ENCODE data around the gene SNX20.

The SNX20 gene

DNA sequence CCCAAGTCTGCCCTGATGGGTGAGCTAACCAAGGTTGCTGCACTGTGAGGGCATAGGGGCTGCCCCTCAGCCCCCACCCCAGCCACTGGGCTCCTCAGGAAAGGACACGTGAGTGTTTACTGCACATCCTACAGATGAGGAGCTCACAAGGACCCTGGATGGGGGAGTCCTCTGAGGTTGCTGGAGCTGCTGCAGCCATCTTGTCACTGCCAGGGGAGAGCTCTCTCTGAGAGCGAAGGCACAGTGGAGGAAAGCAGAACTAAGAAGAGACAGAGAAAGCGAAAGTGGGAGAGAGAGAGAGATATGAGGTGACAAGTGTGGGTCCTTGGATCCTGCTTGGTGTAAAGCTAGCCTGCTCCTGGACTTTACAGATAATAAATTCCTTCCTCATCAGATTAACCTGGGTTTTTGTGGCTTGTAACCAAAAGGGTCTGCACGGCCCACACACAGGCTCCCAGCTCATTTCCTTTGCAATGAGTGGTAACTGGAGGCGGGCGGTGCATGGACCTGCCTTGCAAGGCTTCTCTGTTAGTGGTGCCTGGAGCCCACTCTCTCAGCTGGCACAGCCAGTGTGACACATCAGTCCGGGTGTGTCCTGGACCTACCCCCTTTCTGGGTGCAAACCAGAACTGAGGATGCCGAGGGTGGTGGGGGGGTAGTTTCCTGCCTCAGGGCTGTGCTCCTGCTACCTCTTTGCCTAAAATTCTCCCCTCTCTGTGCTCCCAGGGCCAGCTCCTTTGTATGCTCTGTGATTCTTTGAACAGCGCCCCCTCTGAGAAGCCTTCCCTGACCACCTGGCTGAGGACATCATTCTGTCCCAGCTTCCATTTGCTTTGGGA lies 14.2 kb downstream of the SNX20 start:
- Histone ChIP-seq H3K18ac (ENCODE audit: low read length) (no peak overlapping the region), H4K91ac (ENCODE audit: low read depth, low read length, poor library complexity) (no peak overlapping the region), H3K27ac (replicated peaks; ENCODE audit: low read length) (no peak overlapping the region), H2AFZ (ENCODE audit: low read length) (no peak overlapping the region), H3K79me1 (ENCODE audit: low read depth, low read length) (no peaks in the 10 kb centered on the region), H3K4ac (ENCODE audit: low read length) (no peak overlapping the region), H3K27me3 (ENCODE audit: control insufficient read depth in 3 of 3, insufficient read depth in 3 of 3, low read depth in 1 of 3, low read length in 3 of 3) (no peaks in the 10 kb centered on the region), H3K4me3 (ENCODE audit: low read length in 2 of 2) (no peak overlapping the region), H3K14ac (ENCODE audit: low read length) (no peak overlapping the region), H3K9me3 (replicated peaks in 1 of 2; ENCODE audit: control insufficient read depth in 2 of 2, insufficient read depth in 1 of 2, low read depth in 1 of 2, low read length in 2 of 2) (peaks cover 8 to 10% of the 10 kb centered on the region in 2 donors), H2BK5ac (ENCODE audit: low read length) (no peak overlapping the region), H4K8ac (ENCODE audit: low read depth, low read length) (no peak overlapping the region), H2BK120ac (ENCODE audit: low read depth, low read length) (no peak overlapping the region), H3K9ac (ENCODE audit: low read depth, low read length, poor library complexity) (no peak overlapping the region), H3K36me3 (replicated peaks in 1 of 2; ENCODE audit: control insufficient read depth in 2 of 2, insufficient read depth in 2 of 2, low read length in 2 of 2) (no peaks in the 10 kb centered on the region), H2BK15ac (ENCODE audit: low read length) (no peak overlapping the region), H3K4me1 (ENCODE audit: control insufficient read depth in 2 of 2, insufficient read depth in 1 of 2, low read depth in 1 of 2, low read length in 2 of 2) (peaks cover 3 to 10% of the 10 kb centered on the region in 2 donors), H2AK5ac (ENCODE audit: low read depth, low read length) (no peak overlapping the region), H2BK12ac (ENCODE audit: low read length) (no peak overlapping the region), H3K4me2 (ENCODE audit: insufficient read depth, low read length, poor library complexity, severe bottlenecking) (no peak overlapping the region), H3K23ac (ENCODE audit: low read depth, low read length, poor library complexity) (no peak overlapping the region)
- DNase-seq (ENCODE audit: low spot score) = no peak
- WGBS, 2 donors (ENCODE audit: extremely low coverage in 2 of 2, insufficient read length in 2 of 2, insufficient replicate concordance in 1 of 2) = no CpG with 5 or more reads among the region's 9 CpGs

DNA sequence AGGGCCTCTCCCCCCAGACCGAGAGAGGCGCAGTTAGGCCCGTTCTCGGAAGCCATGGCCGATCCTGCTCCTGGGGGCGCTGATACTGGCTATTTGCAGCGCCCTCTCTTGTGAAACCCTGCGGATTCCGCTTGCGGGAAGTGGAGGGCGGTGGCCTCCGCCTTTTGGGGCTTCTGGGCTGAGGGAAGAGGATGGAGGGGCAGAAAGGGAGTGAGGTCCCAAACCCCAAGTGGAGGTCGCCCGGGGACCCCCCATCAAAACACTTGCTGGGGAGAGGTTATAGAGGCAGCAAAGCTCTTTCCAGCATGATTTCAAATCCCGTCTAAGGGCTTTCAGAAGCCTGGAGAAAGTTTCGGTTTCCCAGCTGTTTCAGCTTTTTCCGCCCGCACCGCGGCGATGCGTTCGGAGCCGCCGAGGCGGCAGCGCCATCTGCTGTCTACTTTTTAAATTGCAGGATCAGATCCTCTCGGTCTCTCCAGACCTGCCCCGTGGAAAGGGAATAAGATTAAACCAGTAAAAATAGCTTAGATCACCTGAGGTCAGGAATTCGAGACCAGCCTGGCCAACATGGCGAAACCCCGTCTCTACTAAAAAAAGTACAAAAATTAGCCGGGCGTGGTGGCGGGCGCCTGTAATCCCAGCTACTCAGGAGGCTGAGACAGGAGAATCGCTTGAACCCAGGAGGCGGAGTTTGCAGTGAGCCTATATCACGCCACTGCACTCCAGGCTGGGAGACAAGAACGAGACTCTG lies 15.8 kb downstream of the SNX20 start:
- Histone ChIP-seq H2AK5ac (ENCODE audit: low read depth, low read length) (no peak overlapping the region), H3K14ac (ENCODE audit: low read length) (no peak overlapping the region), H3K4ac (ENCODE audit: low read length) (no peak overlapping the region), H3K4me3 (ENCODE audit: low read length in 2 of 2) (peak overlapping the region in 1 of 2 donors; percentile 47), H3K9ac (ENCODE audit: low read depth, low read length, poor library complexity) (peak overlapping the region; percentile 33), H3K9me3 (replicated peaks in 1 of 2; ENCODE audit: control insufficient read depth in 2 of 2, insufficient read depth in 1 of 2, low read depth in 1 of 2, low read length in 2 of 2) (peaks cover 5% of the 10 kb centered on the region in 2 donors), H3K4me2 (ENCODE audit: insufficient read depth, low read length, poor library complexity, severe bottlenecking) (peak overlapping the region; percentile 59), H3K18ac (ENCODE audit: low read length) (peak overlapping the region; percentile 90), H2BK120ac (ENCODE audit: low read depth, low read length) (no peak overlapping the region), H3K4me1 (ENCODE audit: control insufficient read depth in 2 of 2, insufficient read depth in 1 of 2, low read depth in 1 of 2, low read length in 2 of 2) (peaks cover 3 to 10% of the 10 kb centered on the region in 2 donors), H2BK5ac (ENCODE audit: low read length) (no peak overlapping the region), H2BK15ac (ENCODE audit: low read length) (no peak overlapping the region), H4K91ac (ENCODE audit: low read depth, low read length, poor library complexity) (no peak overlapping the region), H3K27me3 (ENCODE audit: control insufficient read depth in 3 of 3, insufficient read depth in 3 of 3, low read depth in 1 of 3, low read length in 3 of 3) (no peaks in the 10 kb centered on the region), H2AFZ (ENCODE audit: low read length) (peak overlapping the region; percentile 91), H3K23ac (ENCODE audit: low read depth, low read length, poor library complexity) (no peak overlapping the region), H3K79me1 (ENCODE audit: low read depth, low read length) (no peaks in the 10 kb centered on the region), H3K27ac (replicated peaks; ENCODE audit: low read length) (no peak overlapping the region), H3K36me3 (replicated peaks in 1 of 2; ENCODE audit: control insufficient read depth in 2 of 2, insufficient read depth in 2 of 2, low read length in 2 of 2) (no peaks in the 10 kb centered on the region), H2BK12ac (ENCODE audit: low read length) (no peak overlapping the region), H4K8ac (ENCODE audit: low read depth, low read length) (no peak overlapping the region)
- peak; percentile 71 for DNase-seq (ENCODE audit: low spot score)
- no CpG with 5 or more reads among the region's 40 CpGs for WGBS, 2 donors (ENCODE audit: extremely low coverage in 2 of 2, insufficient read length in 2 of 2, insufficient replicate concordance in 1 of 2)

DNA sequence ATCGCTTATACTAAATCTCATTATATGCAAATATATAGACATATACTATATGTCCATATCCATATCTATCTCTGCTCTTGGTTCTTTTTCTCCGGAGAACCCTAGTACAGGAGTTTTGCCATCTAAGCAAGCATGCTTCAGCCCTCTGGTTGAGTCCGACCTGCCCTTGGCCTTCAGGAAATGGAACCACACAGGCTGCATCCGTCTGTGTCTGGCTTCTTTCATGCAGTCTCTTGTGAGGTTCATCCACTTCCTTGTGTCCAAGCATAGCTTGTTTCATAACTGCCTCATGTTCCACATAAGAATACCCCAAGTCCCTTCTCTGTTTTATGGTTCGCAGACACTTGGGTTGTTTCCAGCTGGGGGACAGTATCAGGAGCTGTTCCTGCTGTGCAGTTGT lies 16.8 kb downstream of the SNX20 start:
- Histone ChIP-seq H2AFZ (ENCODE audit: low read length) (no peak overlapping the region), H2BK120ac (ENCODE audit: low read depth, low read length) (no peak overlapping the region), H3K23ac (ENCODE audit: low read depth, low read length, poor library complexity) (no peak overlapping the region), H3K4me2 (ENCODE audit: insufficient read depth, low read length, poor library complexity, severe bottlenecking) (no peak overlapping the region), H3K4ac (ENCODE audit: low read length) (no peak overlapping the region), H3K14ac (ENCODE audit: low read length) (no peak overlapping the region), H3K27me3 (ENCODE audit: control insufficient read depth in 3 of 3, insufficient read depth in 3 of 3, low read depth in 1 of 3, low read length in 3 of 3) (no peaks in the 10 kb centered on the region), H3K9me3 (replicated peaks in 1 of 2; ENCODE audit: control insufficient read depth in 2 of 2, insufficient read depth in 1 of 2, low read depth in 1 of 2, low read length in 2 of 2) (peaks cover 5% of the 10 kb centered on the region in 2 donors), H3K4me3 (ENCODE audit: low read length in 2 of 2) (no peak overlapping the region), H2AK5ac (ENCODE audit: low read depth, low read length) (no peak overlapping the region), H3K4me1 (ENCODE audit: control insufficient read depth in 2 of 2, insufficient read depth in 1 of 2, low read depth in 1 of 2, low read length in 2 of 2) (peaks cover 3 to 10% of the 10 kb centered on the region in 2 donors), H4K91ac (ENCODE audit: low read depth, low read length, poor library complexity) (no peak overlapping the region), H2BK15ac (ENCODE audit: low read length) (no peak overlapping the region), H4K8ac (ENCODE audit: low read depth, low read length) (no peak overlapping the region), H2BK5ac (ENCODE audit: low read length) (no peak overlapping the region), H3K9ac (ENCODE audit: low read depth, low read length, poor library complexity) (no peak overlapping the region), H2BK12ac (ENCODE audit: low read length) (no peak overlapping the region), H3K27ac (replicated peaks; ENCODE audit: low read length) (no peak overlapping the region), H3K36me3 (replicated peaks in 1 of 2; ENCODE audit: control insufficient read depth in 2 of 2, insufficient read depth in 2 of 2, low read length in 2 of 2) (no peaks in the 10 kb centered on the region), H3K18ac (ENCODE audit: low read length) (no peak overlapping the region), H3K79me1 (ENCODE audit: low read depth, low read length) (no peaks in the 10 kb centered on the region)
- DNase-seq (ENCODE audit: low spot score) = no peak
- WGBS, 2 donors (ENCODE audit: extremely low coverage in 2 of 2, insufficient read length in 2 of 2, insufficient replicate concordance in 1 of 2) = no CpG with 5 or more reads among the region's 5 CpGs

DNA sequence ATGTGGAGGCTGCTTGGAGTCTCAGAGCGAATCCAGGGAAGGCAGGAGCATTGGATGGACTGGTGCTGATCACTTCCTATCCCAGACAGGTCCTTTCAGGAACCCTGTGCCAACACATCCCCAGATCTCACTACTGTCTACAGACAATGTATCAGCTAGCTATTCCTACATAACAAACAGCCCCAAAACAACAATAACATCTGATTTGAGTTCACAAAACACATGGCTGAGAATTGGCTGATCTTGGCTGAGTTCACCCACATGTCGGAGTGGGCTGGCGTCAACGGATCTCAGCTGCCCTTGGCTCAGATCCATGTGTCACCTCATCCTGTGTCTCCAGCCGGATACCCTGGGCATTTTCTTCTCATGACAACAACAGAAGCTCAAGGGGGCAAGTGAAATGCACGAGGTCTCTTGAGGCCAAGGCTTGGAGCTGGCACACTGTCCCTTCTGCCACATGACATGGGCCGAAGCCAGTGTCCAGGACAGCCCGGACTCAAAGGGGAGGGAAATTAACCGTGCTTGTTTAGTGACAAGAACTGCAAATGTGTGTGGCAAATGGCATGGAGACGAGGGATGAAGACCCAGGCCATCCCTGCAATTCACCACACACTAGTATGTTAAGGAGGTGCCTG lies 18.7 kb downstream of the SNX20 start:
- peak overlapping the region; percentile 22 for H3K18ac ChIP-seq (ENCODE audit: low read length)
- no peaks in the 10 kb centered on the region for H3K4me1 ChIP-seq (ENCODE audit: control insufficient read depth in 2 of 2, insufficient read depth in 1 of 2, low read depth in 1 of 2, low read length in 2 of 2)
- no peaks in the 10 kb centered on the region for H3K79me1 ChIP-seq (ENCODE audit: low read depth, low read length)
- no peak for DNase-seq (ENCODE audit: low spot score)
- no peak overlapping the region for H3K9ac ChIP-seq (ENCODE audit: low read depth, low read length, poor library complexity)
- no peak overlapping the region for H3K4me2 ChIP-seq (ENCODE audit: insufficient read depth, low read length, poor library complexity, severe bottlenecking)
- no peaks in the 10 kb centered on the region for H3K27me3 ChIP-seq (ENCODE audit: control insufficient read depth in 3 of 3, insufficient read depth in 3 of 3, low read depth in 1 of 3, low read length in 3 of 3)
- no peak overlapping the region for H4K8ac ChIP-seq (ENCODE audit: low read depth, low read length)
- no peak overlapping the region for H3K23ac ChIP-seq (ENCODE audit: low read depth, low read length, poor library complexity)
- H2BK120ac ChIP-seq (ENCODE audit: low read depth, low read length) = peak overlapping the region; percentile 5
- H2AK5ac ChIP-seq (ENCODE audit: low read depth, low read length) = no peak overlapping the region
- H2BK12ac ChIP-seq (ENCODE audit: low read length) = no peak overlapping the region
- H2BK15ac ChIP-seq (ENCODE audit: low read length) = no peak overlapping the region
- H3K4ac ChIP-seq (ENCODE audit: low read length) = no peak overlapping the region
- WGBS, 2 donors (ENCODE audit: extremely low coverage in 2 of 2, insufficient read length in 2 of 2, insufficient replicate concordance in 1 of 2) = no CpG with 5 or more reads among the region's 10 CpGs
- no peak overlapping the region for H3K4me3 ChIP-seq (ENCODE audit: low read length in 2 of 2)
- no peak overlapping the region for H4K91ac ChIP-seq (ENCODE audit: low read depth, low read length, poor library complexity)
- H3K27ac ChIP-seq (replicated peaks; ENCODE audit: low read length) = no peak overlapping the region
- no peaks in the 10 kb centered on the region for H3K36me3 ChIP-seq (replicated peaks in 1 of 2; ENCODE audit: control insufficient read depth in 2 of 2, insufficient read depth in 2 of 2, low read length in 2 of 2)
- H2AFZ ChIP-seq (ENCODE audit: low read length) = no peak overlapping the region
- no peak overlapping the region for H2BK5ac ChIP-seq (ENCODE audit: low read length)
- no peak overlapping the region for H3K14ac ChIP-seq (ENCODE audit: low read length)
- peaks cover 5% of the 10 kb centered on the region in 2 donors for H3K9me3 ChIP-seq (replicated peaks in 1 of 2; ENCODE audit: control insufficient read depth in 2 of 2, insufficient read depth in 1 of 2, low read depth in 1 of 2, low read length in 2 of 2)
